ENCODE data around the gene CDH24. TPM values are rescaled to one million over a fixed set of nuclear protein-coding genes. Genes with fewer than 3 reads are reported as not detected.

CDH24 gene
- total and polyA plus RNA-seq, 2 donors (not counting 3 experiments of a cell fraction or from before 2014, with no cell fraction given), result 21.7 to 52.9 TPM

GRCh38 chr14:23033801-23034497, 23.4 kb downstream of the CDH24 start:
- TF ChIP-seq MAX (IDR thresholded peaks at IDR 0.05; ENCODE audit: insufficient read depth, insufficient read length), result no peak
- no peak for TF ChIP-seq POLR2A (IDR thresholded peaks at IDR 0.05; ENCODE audit: low read depth, low read length)
- TF ChIP-seq EZH2 (IDR thresholded peaks at IDR 0.05; ENCODE audit: borderline replicate concordance, low read depth, low read length, severe bottlenecking), result no peak
- TF ChIP-seq JUN (IDR thresholded peaks at IDR 0.05; ENCODE audit: borderline replicate concordance, insufficient read depth, insufficient read length, low read depth), result no peak
- no peak for TF ChIP-seq CTCF (IDR thresholded peaks at IDR 0.05; ENCODE audit: extremely low read depth in 1 of 2, insufficient read depth in 1 of 2, low read depth in 1 of 2, low read length in 2 of 2)
- TF ChIP-seq GATA2 (IDR thresholded peaks at IDR 0.05; ENCODE audit: insufficient read depth, insufficient read length, low read depth, low read length), result no peak
- TF ChIP-seq POLR2AphosphoS5 (IDR thresholded peaks at IDR 0.05; ENCODE audit: insufficient read depth, low read depth, low read length), result no peak
- no peak for TF ChIP-seq FOS (IDR thresholded peaks at IDR 0.05; ENCODE audit: borderline replicate concordance, insufficient read depth, low read length)
- TF ChIP-seq MYC (IDR thresholded peaks at IDR 0.05; ENCODE audit: low read depth, low read length), result no peak
- intact Hi-C loops (cut with micrococcal nuclease), result loop anchor here (2.0 kb wide), 1 partner anchor 27 kb away; no protein-coding TSS in a partner anchor
- CTCF ChIA-PET, result interaction anchor here (0.6 to 4.4 kb wide), 8 partner anchors 24 to 444 kb away, joined by 3 to 23 read pairs (median 4); no protein-coding TSS in a partner anchor
- dilution Hi-C loops (cut with MboI; ENCODE audit: extremely low pct_ligation_motif_present, low sequenced_read_pairs), result no loop called here
- H3K27me3 ChIP-seq (ENCODE audit: control insufficient read depth in 2 of 2, insufficient read depth in 2 of 2, low read length in 2 of 2), result no peaks in the 10 kb centered on the region
- H3K9me1 ChIP-seq (replicated peaks; ENCODE audit: control insufficient read depth, extremely low read depth, insufficient read depth, low read length), result no peaks in the 10 kb centered on the region
- peaks cover 29% of the 10 kb centered on the region for H3K79me2 ChIP-seq (ENCODE audit: control insufficient read depth, insufficient read depth, low read length)
- no peaks in the 10 kb centered on the region for H3K9me3 ChIP-seq (replicated peaks; ENCODE audit: control insufficient read depth, insufficient read depth, low read length)
- peak overlapping the region; percentile 88 for H3K27ac ChIP-seq (ENCODE audit: insufficient read depth, low read depth, low read length)
- FAIRE-seq (peak; percentile 31), DNase-seq (ENCODE audit: low read depth, low spot score) (no peak)
- POLR2A ChIA-PET, result interaction anchor here (0.6 to 1.0 kb wide), 2 partner anchors 13 to 24 kb away, joined by 4 to 5 read pairs; no protein-coding TSS in a partner anchor
- H3K9ac ChIP-seq (replicated peaks; ENCODE audit: extremely low read depth, insufficient read depth, low read length), result peak overlapping the region; percentile 93
- H4K20me1 ChIP-seq (replicated peaks; ENCODE audit: control insufficient read depth, extremely low read depth, insufficient read depth, low read length), result no peaks in the 10 kb centered on the region
- peaks cover 9 to 13% of the 10 kb centered on the region in 2 experiments for H3K36me3 ChIP-seq (ENCODE audit: control insufficient read depth in 2 of 2, extremely low read depth in 1 of 2, insufficient read depth in 2 of 2, low read length in 2 of 2)
- peak overlapping the region; percentile 66 for H3K4me2 ChIP-seq (ENCODE audit: insufficient read depth, low read length)
- no peak overlapping the region for H2AFZ ChIP-seq (ENCODE audit: low read depth, low read length)
- H3K4me1 ChIP-seq (ENCODE audit: control insufficient read depth, extremely low read depth, insufficient read depth, low read length), result peaks cover 14% of the 10 kb centered on the region
- BruUV-seq (replicated peaks), result TSS peak; percentile 38
- peak overlapping the region; percentile 73 to 88 (median 84) for H3K4me3 ChIP-seq (replicated peaks in 1 of 3; ENCODE audit: insufficient read depth in 1 of 3, low read depth in 1 of 3, low read length in 3 of 3)
